T-cell (primary cell): Measurements from ENCODE around the gene SLC30A4. TPM values are rescaled to one million over a fixed set of nuclear protein-coding genes. Genes with fewer than 3 reads are reported as not detected.

ENCODE experiments used
- ATAC-seq, 4 experiments: fragments of 200-7000 bp in 3 of 4; fragments of 150-1000 bp in 1 of 4; cut with Tn5 transposase; replicated peaks in 1 of 4; 1 replicate in 3 of 4; 2 replicates in 1 of 4; pipeline ENCODE4 v1.10.0; 2021; ENCODE audit warnings: moderate library complexity in 3 of 4, mild to moderate bottlenecking in 2 of 4, moderate number of reproducible peaks in 1 of 4
- CTCF ChIA-PET, 2 donors: fragments of 300-600 bp; sonication (Branson Sonifier 250); formaldehyde crosslinking; loops; one replicate each; lab custom pipeline; 2022; ENCODE audit warnings: antibody characterized with exemption in 2 of 2; lab: Charles Lee
- POLR2A ChIA-PET, 2 donors: fragments of 300-600 bp; sonication (Branson Sonifier 250); formaldehyde crosslinking; loops; one replicate each; lab custom pipeline; 2022; ENCODE audit warnings: antibody characterized with exemption in 2 of 2; lab: Charles Lee
- DNase-seq, 35 experiments: peaks; one replicate each; pipeline versions ENCODE4 v3.0.0 to v3.0.0-alpha.2; 2013 to 2023
- H3K27ac ChIP-seq: one replicate; pipeline ENCODE4 v1.5.1; 2013; ENCODE audit warnings: low read length
- H3K27me3 ChIP-seq, 2 experiments: replicated peaks in 1 of 2; 1 replicate in 1 of 2; 2 replicates in 1 of 2; pipeline versions ENCODE4 v1.6.1 to v1.7.0; 2013; ENCODE audit warnings: low read length in 1 of 2, mixed read lengths in 1 of 2; ENCODE audit not compliant: control insufficient read depth in 2 of 2, insufficient read depth in 2 of 2; ENCODE audit errors: extremely low read depth in 1 of 2
- H3K36me3 ChIP-seq, 2 donors: 1 replicate in 1 of 2; 2 replicates in 1 of 2; pipeline versions ENCODE4 v1.6.1 to v1.7.0; 2013; ENCODE audit warnings: low read length in 1 of 2; ENCODE audit not compliant: control insufficient read depth in 2 of 2, insufficient read depth in 1 of 2; ENCODE audit errors: extremely low read depth in 1 of 2
- H3K4me1 ChIP-seq, 2 experiments: 1 replicate in 1 of 2; 2 replicates in 1 of 2; pipeline versions ENCODE4 v1.6.1 to v1.7.0; 2013; ENCODE audit warnings: low read length in 2 of 2, mixed read lengths in 1 of 2; ENCODE audit not compliant: insufficient read depth in 2 of 2, control insufficient read depth in 1 of 2; ENCODE audit errors: extremely low read depth in 1 of 2
- H3K4me3 ChIP-seq, 2 donors: 1 replicate in 1 of 2; 2 replicates in 1 of 2; pipeline versions ENCODE4 v1.5.1 to v1.7.0; 2013; ENCODE audit warnings: mild to moderate bottlenecking in 2 of 2, low read length in 1 of 2, moderate library complexity in 1 of 2; ENCODE audit not compliant: control insufficient read depth in 1 of 2; ENCODE audit errors: extremely low read depth in 1 of 2
- H3K9me3 ChIP-seq: 2 replicates; pipeline ENCODE4 v1.7.0; 2013
- H3K27ac Mint-ChIP-seq, 2 donors: one replicate each; pipeline ENCODE4 v1.8.0; 2020 to 2021; ENCODE audit warnings: mild to moderate bottlenecking in 2 of 2, mixed read lengths in 2 of 2
- H3K27me3 Mint-ChIP-seq, 2 donors: one replicate each; pipeline ENCODE4 v1.8.0; 2021 to 2022; ENCODE audit warnings: mixed read lengths in 2 of 2
- H3K36me3 Mint-ChIP-seq: one replicate; pipeline ENCODE4 v1.8.0; 2021; ENCODE audit warnings: mixed read lengths
- H3K4me1 Mint-ChIP-seq, 3 donors: one replicate each; pipeline ENCODE4 v1.8.0; 2020 to 2022; ENCODE audit warnings: mixed read lengths in 3 of 3, mild to moderate bottlenecking in 1 of 3
- H3K4me3 Mint-ChIP-seq, 3 donors: one replicate each; pipeline ENCODE4 v1.8.0; 2020 to 2022; ENCODE audit warnings: mild to moderate bottlenecking in 3 of 3, mixed read lengths in 3 of 3, moderate library complexity in 3 of 3
- H3K9me3 Mint-ChIP-seq, 3 donors: one replicate each; pipeline ENCODE4 v1.8.0; 2020 to 2022; ENCODE audit warnings: mixed read lengths in 3 of 3
- WGBS: methylation state at CpG from one replicate; pipeline ENCODE4 v1.1.5; 2013; ENCODE audit warnings: missing lambda C conversion rate; ENCODE audit not compliant: insufficient coverage; 5-methylcytosine and 5-hydroxymethylcytosine counted together
- total RNA-seq, 35 experiments: library from RNA in 6 of 35; stranded (reverse) in 6 of 35; fragments of 120-200 nt in 1 of 35; gene quantifications; one replicate each; pipeline versions ENCODE4 v1.2.1 to v1.2.4 and lab custom pipeline; 2013 to 2026

The SLC30A4 gene, protein sequence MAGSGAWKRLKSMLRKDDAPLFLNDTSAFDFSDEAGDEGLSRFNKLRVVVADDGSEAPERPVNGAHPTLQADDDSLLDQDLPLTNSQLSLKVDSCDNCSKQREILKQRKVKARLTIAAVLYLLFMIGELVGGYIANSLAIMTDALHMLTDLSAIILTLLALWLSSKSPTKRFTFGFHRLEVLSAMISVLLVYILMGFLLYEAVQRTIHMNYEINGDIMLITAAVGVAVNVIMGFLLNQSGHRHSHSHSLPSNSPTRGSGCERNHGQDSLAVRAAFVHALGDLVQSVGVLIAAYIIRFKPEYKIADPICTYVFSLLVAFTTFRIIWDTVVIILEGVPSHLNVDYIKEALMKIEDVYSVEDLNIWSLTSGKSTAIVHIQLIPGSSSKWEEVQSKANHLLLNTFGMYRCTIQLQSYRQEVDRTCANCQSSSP
- total RNA-seq, result 1 to 10 TPM; 3.7 to 4.8 (median 4.2) TPM
- 5.2 TPM for total RNA-seq (2013)
- total RNA-seq (lab: John Stamatoyannopoulos, UW), result 2.7 to 19.0 (median 9.2) reads per million in 29 experiments

DNA sequence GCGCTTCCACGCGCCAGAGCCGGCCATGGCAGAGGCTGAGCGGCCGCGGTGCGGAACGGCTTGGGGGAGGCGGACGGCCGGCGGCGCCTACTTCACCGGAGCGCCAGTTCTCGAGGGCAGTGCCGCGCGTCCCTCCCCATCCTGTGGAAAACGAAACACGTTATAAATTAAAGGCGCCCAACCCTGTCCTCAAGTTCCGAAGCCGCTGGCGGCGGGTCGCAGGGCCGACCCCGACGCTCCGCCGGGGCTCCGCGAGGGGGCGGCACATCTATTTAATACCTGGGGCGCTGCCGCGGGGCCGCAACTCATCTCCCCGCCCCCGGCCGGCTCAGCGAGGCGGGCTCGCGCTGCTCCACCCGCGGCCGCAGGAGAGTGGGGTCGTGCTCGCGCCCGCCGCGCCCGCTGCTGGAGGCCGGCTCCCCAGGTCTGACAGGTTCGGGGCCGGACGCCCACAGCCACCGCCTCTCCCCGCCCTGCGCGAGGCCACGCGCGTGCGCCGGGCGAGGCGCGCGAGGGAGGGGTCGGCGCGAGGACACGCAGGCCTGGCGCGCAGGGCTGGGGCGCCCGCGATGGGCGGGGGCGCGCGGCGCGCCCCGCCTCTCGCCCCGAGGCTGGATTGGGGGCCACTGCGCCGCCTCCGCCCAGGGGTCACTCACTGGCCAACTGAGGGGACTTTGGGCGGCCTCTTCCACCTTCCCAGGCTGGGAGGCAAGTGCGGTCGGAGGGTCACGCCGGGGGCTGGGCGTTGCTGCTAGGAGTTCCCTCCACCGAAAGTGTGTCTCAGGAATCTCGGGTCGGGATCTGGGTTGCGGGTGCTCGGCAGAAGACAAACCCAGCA lies at the start of gene SLC30A4:
SLC30A4 (minus strand) TSS at position 428 of the 838 bp plus-strand sequence; CDS start at position 27, 401 bp downstream.
- ATAC-seq, result peak; percentile 90 to 93 (median 92)
- Mint-ChIP-seq H3K27me3 (no peaks in the 10 kb centered on the region), H3K27ac (peak within 1 kb of the TSS; percentile 84), H3K36me3 (peaks cover 9% of the 10 kb centered on the region), H3K4me3 (peak within 1 kb of the TSS; percentile 90 to 97 (median 97)), H3K4me1 (peaks cover 27 to 39% (median 37%) of the 10 kb centered on the region in 3 donors), H3K9me3 (no peaks in the 10 kb centered on the region)
- H3K9me3 ChIP-seq, result no peaks in the 10 kb centered on the region
- H3K36me3 ChIP-seq, result no peaks in the 10 kb centered on the region
- CTCF ChIA-PET, result interaction anchor here in 1 of 2 donors (0.5 kb wide), 1 partner anchor 80 kb away, joined by 3 read pairs; no protein-coding TSS in a partner anchor
- H3K4me1 ChIP-seq, result peaks cover 10 to 16% of the 10 kb centered on the region in 2 experiments
- peak; percentile 19 to 79 (median 47) for DNase-seq
- WGBS, result under 1% methylated on average over 106 of the region's 106 CpGs
- H3K4me3 ChIP-seq, result peak within 1 kb of the TSS; percentile 78 to 99
- peak within 1 kb of the TSS; percentile 53 for H3K27ac ChIP-seq
- peaks cover 2 to 6% of the 10 kb centered on the region in 2 experiments for H3K27me3 ChIP-seq
- POLR2A ChIA-PET, result interaction anchor here in 1 of 2 donors (0.8 kb wide), 1 partner anchor 65 kb away, joined by 3 read pairs; the partner anchor contains the start of gene BLOC1S6

DNA sequence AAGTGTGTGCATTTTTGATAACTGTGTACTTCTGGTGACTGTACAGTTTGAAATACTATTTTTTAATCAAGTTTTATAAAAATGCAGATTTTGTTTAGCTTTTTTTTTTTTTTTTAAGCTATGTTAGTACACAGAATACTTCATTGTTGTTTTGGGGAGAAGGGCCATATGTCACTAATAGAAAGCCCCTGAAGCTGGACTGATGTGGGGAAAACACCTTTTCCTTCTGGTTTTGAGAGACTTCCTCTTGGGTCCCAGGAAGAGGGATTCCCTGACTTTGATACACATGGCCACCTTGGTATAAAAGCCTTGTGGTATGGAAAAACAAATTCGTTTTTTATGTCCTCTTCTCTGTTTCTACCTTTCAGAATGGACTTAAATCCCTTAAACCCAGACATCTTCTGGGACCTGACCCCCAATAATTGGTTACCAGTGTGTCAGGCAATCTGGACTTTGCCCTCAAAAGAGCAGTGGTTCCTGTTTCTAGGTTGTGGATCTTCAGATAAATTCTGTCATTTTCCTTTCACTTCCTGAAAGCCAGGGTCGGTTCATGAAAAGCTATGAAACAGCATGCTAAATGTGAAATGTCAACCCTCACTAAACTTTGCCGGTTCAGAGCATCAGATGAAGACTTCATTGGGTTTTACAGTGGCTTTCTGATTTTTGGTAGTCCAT lies 33.5 kb upstream of the SLC30A4 start:
- ChIA-PET POLR2A (no interaction called here), CTCF (no interaction called here)
- WGBS, result no CpG with 5 or more reads among the region's 3 CpGs
- DNase-seq (no peak), ATAC-seq (no peak)
- no peak overlapping the region for H3K27ac ChIP-seq
- H3K36me3 ChIP-seq, result no peaks in the 10 kb centered on the region
- H3K27me3 Mint-ChIP-seq, result peaks cover 24 to 29% of the 10 kb centered on the region in 2 donors
- no peak overlapping the region for H3K4me3 ChIP-seq
- no peaks in the 10 kb centered on the region for H3K9me3 ChIP-seq
- no peaks in the 10 kb centered on the region for H3K4me1 Mint-ChIP-seq
- H3K27ac Mint-ChIP-seq, result no peak overlapping the region
- no peak overlapping the region for H3K4me3 Mint-ChIP-seq
- peaks cover 0 to 9% of the 10 kb centered on the region in 2 experiments for H3K27me3 ChIP-seq
- H3K36me3 Mint-ChIP-seq, result no peaks in the 10 kb centered on the region
- H3K9me3 Mint-ChIP-seq, result no peaks in the 10 kb centered on the region
- no peaks in the 10 kb centered on the region for H3K4me1 ChIP-seq

- H3K36me3 ChIP-seq, result no peaks in the 10 kb centered on the region
- no peaks in the 10 kb centered on the region for H3K4me1 ChIP-seq
- no peak overlapping the region for H3K4me3 ChIP-seq
- Mint-ChIP-seq H3K36me3 (no peaks in the 10 kb centered on the region), H3K4me3 (no peak overlapping the region), H3K27ac (no peak overlapping the region), H3K9me3 (no peaks in the 10 kb centered on the region), H3K27me3 (peaks cover 22 to 28% of the 10 kb centered on the region in 2 donors), H3K4me1 (no peaks in the 10 kb centered on the region)
- H3K27ac ChIP-seq, result no peak overlapping the region
- ATAC-seq (no peak), DNase-seq (no peak)
- no peaks in the 10 kb centered on the region for H3K9me3 ChIP-seq
- peaks cover 0 to 8% of the 10 kb centered on the region in 2 experiments for H3K27me3 ChIP-seq
- POLR2A ChIA-PET, result no interaction called here
- CTCF ChIA-PET, result no interaction called here
- no CpG with 5 or more reads among the region's 3 CpGs for WGBS
Observed at GRCh38 chr15:45551676-45552075, 29.1 kb upstream of the SLC30A4 start.

GRCh38 chr15:45550436-45550835 lies 27.9 kb upstream of the SLC30A4 start:
- peaks cover 0 to 6% of the 10 kb centered on the region in 2 experiments for H3K27me3 ChIP-seq
- Mint-ChIP-seq H3K27me3 (peaks cover 18 to 23% of the 10 kb centered on the region in 2 donors), H3K9me3 (no peaks in the 10 kb centered on the region), H3K4me3 (no peak overlapping the region), H3K4me1 (no peaks in the 10 kb centered on the region), H3K27ac (no peak overlapping the region), H3K36me3 (no peaks in the 10 kb centered on the region)
- no peaks in the 10 kb centered on the region for H3K4me1 ChIP-seq
- DNase-seq, result no peak
- H3K4me3 ChIP-seq, result no peak overlapping the region
- WGBS, result no CpG with 5 or more reads among the region's 3 CpGs
- CTCF ChIA-PET, result interaction anchor here in 1 of 2 donors (0.6 kb wide), 2 partner anchors 60 to 393 kb away, joined by 3 read pairs; no protein-coding TSS in a partner anchor
- POLR2A ChIA-PET, result no interaction called here
- no peaks in the 10 kb centered on the region for H3K36me3 ChIP-seq
- no peak overlapping the region for H3K27ac ChIP-seq
- no peak for ATAC-seq
- no peaks in the 10 kb centered on the region for H3K9me3 ChIP-seq

DNA sequence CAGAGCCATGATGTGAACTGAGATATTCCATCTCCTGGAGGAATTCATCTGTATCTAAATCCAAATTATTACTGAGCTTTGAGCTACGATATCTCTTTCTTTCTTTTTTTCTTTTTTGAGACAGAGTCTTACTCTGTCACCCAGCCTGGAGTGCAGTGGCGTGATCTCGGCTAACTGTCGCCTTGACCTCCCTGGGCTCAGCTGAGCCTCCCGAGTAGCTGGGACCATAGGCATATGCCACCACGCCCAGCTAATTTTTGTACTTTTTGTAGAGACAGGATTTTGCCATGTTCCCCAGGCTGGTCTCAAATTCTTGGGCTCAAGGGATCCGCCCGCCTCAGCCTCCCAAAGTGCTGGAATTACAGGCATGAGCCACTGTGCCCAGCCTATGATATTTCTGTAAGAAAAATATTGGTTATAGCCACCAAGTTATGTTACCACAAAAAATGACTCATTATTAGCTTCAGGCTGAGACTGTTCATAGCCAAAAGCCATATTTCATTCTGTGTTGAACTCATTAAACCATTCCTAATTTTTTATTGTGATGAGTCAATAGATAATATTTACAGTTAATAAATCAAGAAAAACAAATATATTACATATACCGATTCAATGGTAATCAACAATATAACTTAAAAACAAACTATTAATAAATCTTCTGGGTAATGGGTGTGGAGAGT lies 27.1 kb upstream of the SLC30A4 start:
- H3K4me1 ChIP-seq, result no peaks in the 10 kb centered on the region
- WGBS, result 89% methylated on average over 6 of the region's 9 CpGs
- H3K36me3 ChIP-seq, result no peaks in the 10 kb centered on the region
- ChIA-PET POLR2A (no interaction called here), CTCF (interaction anchor here in 1 of 2 donors (0.6 kb wide), 2 partner anchors 61 to 392 kb away, joined by 3 read pairs; no protein-coding TSS in a partner anchor)
- peaks cover 0 to 5% of the 10 kb centered on the region in 2 experiments for H3K27me3 ChIP-seq
- no peaks in the 10 kb centered on the region for H3K9me3 ChIP-seq
- DNase-seq (no peak), ATAC-seq (no peak)
- Mint-ChIP-seq H3K4me1 (no peaks in the 10 kb centered on the region), H3K27me3 (peaks cover 17 to 20% of the 10 kb centered on the region in 2 donors), H3K27ac (no peak overlapping the region), H3K4me3 (no peak overlapping the region), H3K9me3 (no peaks in the 10 kb centered on the region), H3K36me3 (no peaks in the 10 kb centered on the region)
- no peak overlapping the region for H3K27ac ChIP-seq
- no peak overlapping the region for H3K4me3 ChIP-seq
